Muscle layer of duodenum (tissue), 2 donors: ENCODE measurements around the gene FAM131C.
"Not testable (repeated sequence)": the region's sequence is repeated elsewhere in the genome, so short reads cannot be mapped to it uniquely, and the experiment has no call there.

ENCODE experiments used
- H3K27ac ChIP-seq: one replicate; pipeline ENCODE4 v1.7.0; 2013; ENCODE audit warnings: mild to moderate bottlenecking, low read length
- H3K27me3 ChIP-seq: one replicate; pipeline ENCODE4 v1.7.0; 2013; ENCODE audit warnings: low read depth, mild to moderate bottlenecking, control low read depth, low read length
- H3K36me3 ChIP-seq, 2 donors: one replicate each; pipeline ENCODE4 v1.7.0; 2013; ENCODE audit warnings: low read length in 2 of 2, control low read depth in 1 of 2, mild to moderate bottlenecking in 1 of 2; ENCODE audit not compliant: insufficient read depth in 2 of 2, control insufficient read depth in 1 of 2
- H3K4me1 ChIP-seq, 2 donors: one replicate each; pipeline ENCODE4 v1.7.0; 2013; ENCODE audit warnings: low read length in 2 of 2, mild to moderate bottlenecking in 2 of 2, control low read depth in 1 of 2, moderate library complexity in 1 of 2; ENCODE audit not compliant: insufficient read depth in 2 of 2, control insufficient read depth in 1 of 2
- H3K4me3 ChIP-seq, 2 donors: one replicate each; pipeline ENCODE4 v1.7.0; 2013; ENCODE audit warnings: low read length in 2 of 2, low read depth in 1 of 2, mild to moderate bottlenecking in 1 of 2
- H3K9me3 ChIP-seq, 2 donors: one replicate each; pipeline ENCODE4 v1.7.0; 2013; ENCODE audit warnings: low read length in 2 of 2, control low read depth in 1 of 2, mild to moderate bottlenecking in 1 of 2; ENCODE audit not compliant: control insufficient read depth in 1 of 2
- donor health status: healthy.

Gene FAM131C

DNA sequence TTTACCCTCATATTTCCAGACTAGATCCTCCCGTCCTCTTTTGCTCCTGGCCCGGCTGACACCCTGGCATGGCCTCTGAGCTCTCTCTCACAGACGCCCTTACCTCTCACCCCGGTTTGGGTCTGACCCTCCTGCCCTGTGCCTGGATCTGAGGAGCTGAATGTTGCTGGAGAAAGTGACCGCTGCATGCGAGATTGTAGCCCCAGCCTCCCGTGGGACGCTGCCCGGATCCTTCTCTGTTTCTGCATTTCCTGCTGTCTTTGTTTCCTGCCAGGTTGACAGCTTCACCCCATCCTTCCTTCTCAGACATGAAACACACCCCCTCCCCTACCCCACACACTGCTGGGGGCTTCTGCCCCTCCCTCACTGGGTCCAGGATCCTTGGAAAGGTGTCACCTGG, 9.5 kb downstream of the FAM131C start:
- Histone ChIP-seq H3K9me3 (no peaks in the 10 kb centered on the region), H3K36me3 (no peaks in the 10 kb centered on the region), H3K4me3 (no peak overlapping the region), H3K27me3 (no peaks in the 10 kb centered on the region), H3K4me1 (peaks cover 0 to 13% of the 10 kb centered on the region in 2 donors), H3K27ac (no peak overlapping the region)

DNA sequence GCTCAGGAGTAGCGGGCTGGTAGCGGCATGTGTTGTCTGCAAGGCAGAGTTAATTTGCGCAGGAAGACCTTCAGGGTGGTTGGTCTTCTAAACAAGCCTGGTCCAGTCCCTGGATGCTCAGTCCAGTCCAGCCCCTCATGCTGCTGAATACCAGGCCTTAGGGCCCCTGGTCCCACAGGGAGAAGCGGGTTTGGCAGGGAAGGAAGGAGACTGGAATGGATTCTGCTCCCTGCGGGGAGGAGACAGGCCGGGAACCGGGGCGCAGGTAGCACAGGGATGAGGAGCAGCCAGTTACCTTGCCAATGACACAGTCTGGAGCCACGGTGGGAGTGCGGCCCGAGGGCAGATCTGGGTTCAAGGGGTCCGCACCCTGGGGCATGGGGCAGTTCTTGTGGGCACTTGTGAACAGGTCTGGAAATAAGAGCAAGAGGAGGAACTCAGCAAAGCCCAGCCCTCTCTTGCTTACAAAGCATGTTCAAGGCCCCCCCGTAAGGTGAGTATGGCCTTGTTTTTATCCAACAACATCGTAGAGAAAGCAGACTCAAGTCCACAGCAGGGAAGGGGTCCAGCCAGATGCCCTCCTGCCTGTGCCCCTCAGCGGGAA, 10.1 kb downstream of the FAM131C start:
- H3K27me3 ChIP-seq: no peaks in the 10 kb centered on the region
- H3K4me3 ChIP-seq: no peak overlapping the region
- H3K4me1 ChIP-seq: peaks cover 0 to 7% of the 10 kb centered on the region in 2 donors
- H3K9me3 ChIP-seq: no peaks in the 10 kb centered on the region
- H3K27ac ChIP-seq: no peak overlapping the region
- H3K36me3 ChIP-seq: no peaks in the 10 kb centered on the region

DNA sequence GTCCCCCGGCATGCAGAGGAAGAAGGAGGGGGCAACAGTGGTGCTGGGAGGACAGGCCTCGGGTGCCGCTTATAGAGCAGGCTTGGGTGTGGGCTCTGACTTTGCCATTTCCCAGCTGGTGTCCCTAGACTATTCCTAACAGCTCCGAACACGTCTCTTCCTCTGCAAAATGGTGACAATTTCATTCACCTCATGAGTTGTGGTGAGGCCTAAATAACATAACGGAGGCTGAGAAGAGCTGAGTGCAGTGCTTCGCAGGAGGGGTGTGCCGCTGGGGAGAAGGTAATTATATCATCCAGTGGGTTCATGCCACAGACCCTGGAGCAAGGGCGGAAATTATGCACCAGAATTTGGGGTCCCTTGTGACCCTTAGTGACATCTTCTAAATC, 10.8 kb downstream of the FAM131C start:
- not testable (repeated sequence) for H3K9me3 ChIP-seq, H3K27ac ChIP-seq, H3K4me1 ChIP-seq, H3K4me3 ChIP-seq, H3K27me3 ChIP-seq, H3K36me3 ChIP-seq

DNA sequence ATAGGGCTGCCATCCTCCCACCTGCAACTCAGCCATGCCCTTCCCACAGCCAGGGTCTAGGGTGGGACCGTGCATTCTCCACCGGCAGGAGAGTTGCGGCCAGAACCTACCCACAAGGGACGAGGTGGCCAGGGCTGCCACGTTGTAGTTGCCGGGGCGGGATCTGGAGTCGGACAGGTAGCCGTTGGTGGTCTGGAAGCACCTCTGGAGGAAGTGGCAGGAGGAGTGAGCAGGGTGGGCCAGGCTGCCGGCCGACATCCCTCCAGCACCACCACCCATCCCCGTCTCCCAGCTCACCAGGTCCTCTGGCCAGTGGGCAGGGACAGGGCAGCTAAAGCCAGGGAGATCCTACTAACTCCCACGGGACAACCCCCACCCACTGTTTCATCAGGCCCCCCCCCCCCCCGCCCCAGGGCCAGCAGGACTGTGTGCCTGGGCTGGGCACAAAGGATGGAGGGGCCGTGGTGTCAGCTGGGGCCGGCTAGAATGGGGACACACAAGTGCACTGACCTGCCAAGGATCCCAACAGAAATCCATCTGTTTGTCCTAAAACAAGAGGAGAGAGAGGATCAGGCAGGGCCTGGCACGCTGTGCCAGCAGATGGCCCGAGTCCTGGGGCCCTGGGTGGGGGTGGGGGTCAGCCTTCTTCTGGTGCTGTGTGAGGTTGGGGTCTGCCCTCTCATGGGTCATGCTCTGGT, 11.3 kb downstream of the FAM131C start:
- not testable (repeated sequence) for H3K27ac ChIP-seq, H3K4me1 ChIP-seq, H3K36me3 ChIP-seq

DNA sequence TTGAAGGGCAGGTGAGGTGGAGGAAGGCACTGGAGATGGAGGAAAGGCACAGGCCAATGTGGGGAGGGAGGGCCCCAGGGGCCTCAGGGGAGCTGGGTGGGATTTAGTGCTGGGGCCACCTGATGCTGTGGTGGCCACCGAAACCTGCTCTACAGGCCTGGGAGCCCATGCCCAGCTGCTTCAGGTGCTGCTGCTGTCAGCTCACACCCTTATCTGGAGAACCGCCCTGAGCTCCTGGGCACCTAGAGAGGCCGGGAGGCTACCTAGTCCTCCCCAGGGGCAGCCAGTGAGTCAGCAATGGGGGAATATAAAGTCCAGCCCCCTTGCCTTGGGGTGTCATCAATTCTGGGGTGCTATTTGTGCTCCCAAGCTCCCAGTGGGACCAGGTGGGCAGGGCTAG, 12.2 kb downstream of the FAM131C start:
- no peaks in the 10 kb centered on the region for H3K27me3 ChIP-seq
- no peak overlapping the region for H3K27ac ChIP-seq
- no peaks in the 10 kb centered on the region for H3K4me1 ChIP-seq
- H3K9me3 ChIP-seq: no peaks in the 10 kb centered on the region
- H3K36me3 ChIP-seq: no peaks in the 10 kb centered on the region
- H3K4me3 ChIP-seq: no peak overlapping the region

More for the DNA sequence above, 11.3 kb downstream of the FAM131C start:
- not testable (repeated sequence) for H3K9me3 ChIP-seq, H3K27me3 ChIP-seq, H3K4me3 ChIP-seq

DNA sequence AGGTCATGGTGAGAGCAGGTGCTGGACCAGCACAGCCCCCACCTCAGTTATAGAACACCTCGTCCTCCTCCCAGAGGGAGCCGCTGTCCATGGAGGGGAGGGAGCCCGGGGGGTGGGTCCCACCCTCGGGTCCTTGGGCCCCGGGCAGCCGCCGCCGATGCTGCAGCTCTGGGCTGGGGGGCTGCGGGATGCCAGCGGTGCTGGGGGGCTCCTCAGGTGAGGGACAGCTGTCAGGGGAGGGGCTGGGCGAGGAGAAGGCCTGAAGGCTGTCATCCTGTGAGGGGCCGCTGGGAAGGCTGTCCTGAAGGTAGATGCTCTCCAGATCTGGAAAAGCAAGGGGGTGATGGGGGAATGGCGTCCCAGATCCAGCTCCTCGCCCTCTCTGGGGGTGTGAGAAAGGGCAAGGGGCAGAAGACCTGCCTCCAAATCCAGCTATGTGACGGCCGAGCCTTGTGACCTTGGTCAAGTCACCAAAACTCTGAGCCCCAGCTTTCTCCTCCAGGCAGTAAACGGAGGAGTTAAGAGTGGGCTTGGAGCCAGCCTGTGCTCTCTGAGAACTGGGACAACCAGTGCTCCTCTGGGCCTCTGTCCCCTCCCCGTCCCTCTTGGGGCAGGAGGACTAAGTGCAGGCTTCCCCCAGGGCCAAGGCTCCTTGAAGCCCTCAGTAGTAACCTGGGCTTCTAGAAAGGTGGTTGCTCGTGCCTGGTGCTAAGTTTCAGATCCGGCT, 14.9 kb downstream of the FAM131C start:
- H3K9me3 ChIP-seq, H3K4me1 ChIP-seq, H3K27ac ChIP-seq, H3K36me3 ChIP-seq, H3K4me3 ChIP-seq, H3K27me3 ChIP-seq: not testable (repeated sequence)

DNA sequence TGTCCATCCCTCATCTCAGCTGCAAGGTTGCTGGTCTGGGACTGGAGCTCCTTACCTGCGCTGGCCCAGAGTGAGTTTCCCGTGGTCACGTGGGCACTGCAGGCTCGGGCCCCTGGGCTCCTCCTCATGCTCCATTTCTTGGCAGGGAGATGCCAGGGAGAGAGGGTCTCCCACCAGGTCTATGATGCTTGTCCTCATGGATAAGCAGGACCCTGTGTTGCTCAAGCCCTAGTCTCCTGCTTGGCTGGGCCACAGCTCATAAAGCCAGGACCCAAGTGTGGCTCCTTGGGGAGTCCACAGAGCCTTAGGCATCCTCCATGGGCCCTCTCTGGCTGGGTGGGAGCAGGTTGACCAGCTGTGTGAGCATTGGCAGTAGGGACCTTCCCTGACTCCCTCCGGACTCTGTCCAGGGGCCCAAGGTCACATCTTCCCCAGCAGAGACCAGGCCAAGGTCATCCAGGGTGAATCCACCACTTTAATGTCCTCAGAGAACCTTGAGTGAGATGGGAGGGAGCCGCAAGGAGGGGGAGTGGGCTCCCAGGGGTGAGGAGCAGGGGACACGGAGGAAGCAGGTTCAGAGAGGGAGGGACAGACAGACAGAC, 16.0 kb downstream of the FAM131C start:
- not testable (repeated sequence) for H3K9me3 ChIP-seq, H3K36me3 ChIP-seq, H3K4me1 ChIP-seq, H3K27me3 ChIP-seq, H3K4me3 ChIP-seq, H3K27ac ChIP-seq

DNA sequence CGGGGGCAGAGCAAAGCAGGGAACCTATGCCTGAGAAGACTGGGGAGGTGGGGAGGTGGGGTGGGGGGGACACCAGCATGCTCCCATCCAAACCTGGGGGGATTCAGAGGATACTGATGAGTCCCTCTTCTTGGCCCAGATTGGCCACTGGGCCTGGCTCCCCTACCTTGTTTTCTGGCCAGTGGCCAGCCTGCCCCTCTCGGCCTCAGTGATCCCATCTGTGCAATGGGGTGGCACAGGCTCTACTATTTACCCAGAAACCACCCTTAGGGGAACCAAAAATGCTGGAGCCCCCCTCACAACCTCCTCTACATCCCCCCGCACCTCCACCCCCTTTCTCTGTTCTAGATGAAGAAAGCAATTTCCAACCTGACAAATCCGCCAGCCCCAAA, 16.9 kb downstream of the FAM131C start:
- H3K9me3 ChIP-seq, H3K36me3 ChIP-seq, H3K27ac ChIP-seq, H3K4me1 ChIP-seq, H3K27me3 ChIP-seq, H3K4me3 ChIP-seq: not testable (repeated sequence)

DNA sequence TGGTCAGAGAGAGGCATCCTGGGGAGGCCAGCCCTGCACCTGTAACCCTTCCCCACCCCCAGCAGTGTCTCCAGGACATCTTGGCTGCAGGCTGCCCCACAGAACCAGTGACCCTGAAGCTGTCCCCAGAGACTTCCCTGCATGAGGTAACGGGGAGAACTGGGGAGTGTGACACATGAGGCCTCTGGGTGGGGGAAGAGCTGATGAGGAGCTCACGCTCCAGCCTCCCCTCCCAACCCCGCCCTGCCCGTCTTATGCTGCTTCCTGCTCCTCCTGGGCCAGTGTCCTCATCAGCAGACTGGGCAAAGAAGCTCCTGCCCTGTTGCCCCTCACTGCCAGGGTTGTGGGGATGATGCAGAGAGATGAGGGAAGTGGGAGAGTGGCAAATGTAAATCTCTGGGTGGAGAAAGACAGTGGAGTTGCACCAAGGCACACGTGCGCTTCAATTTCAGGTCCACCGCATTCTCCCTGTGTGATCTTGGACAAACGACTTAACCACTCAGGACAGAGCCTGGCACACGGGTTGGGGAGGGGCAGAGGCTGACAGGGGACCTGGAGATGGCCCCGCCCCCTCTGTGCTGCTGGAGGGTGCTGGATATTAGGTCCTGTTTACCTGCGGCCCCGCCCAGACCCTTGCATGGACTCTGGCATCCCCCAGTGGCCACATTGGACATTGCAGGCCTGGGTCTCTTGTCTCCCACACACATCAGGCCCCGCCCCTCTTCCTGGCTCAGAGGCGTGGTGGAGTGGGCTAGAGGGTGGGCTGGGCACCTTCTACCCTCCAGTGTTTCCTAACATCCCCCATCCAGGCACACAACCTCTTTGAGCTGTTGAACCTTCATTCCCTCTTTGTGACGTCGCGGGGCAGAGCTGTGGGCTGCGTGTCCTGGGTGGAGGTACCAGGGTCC, 17.6 kb downstream of the FAM131C start:
- Histone ChIP-seq H3K4me3 (no peak overlapping the region), H3K27me3 (no peaks in the 10 kb centered on the region)

DNA sequence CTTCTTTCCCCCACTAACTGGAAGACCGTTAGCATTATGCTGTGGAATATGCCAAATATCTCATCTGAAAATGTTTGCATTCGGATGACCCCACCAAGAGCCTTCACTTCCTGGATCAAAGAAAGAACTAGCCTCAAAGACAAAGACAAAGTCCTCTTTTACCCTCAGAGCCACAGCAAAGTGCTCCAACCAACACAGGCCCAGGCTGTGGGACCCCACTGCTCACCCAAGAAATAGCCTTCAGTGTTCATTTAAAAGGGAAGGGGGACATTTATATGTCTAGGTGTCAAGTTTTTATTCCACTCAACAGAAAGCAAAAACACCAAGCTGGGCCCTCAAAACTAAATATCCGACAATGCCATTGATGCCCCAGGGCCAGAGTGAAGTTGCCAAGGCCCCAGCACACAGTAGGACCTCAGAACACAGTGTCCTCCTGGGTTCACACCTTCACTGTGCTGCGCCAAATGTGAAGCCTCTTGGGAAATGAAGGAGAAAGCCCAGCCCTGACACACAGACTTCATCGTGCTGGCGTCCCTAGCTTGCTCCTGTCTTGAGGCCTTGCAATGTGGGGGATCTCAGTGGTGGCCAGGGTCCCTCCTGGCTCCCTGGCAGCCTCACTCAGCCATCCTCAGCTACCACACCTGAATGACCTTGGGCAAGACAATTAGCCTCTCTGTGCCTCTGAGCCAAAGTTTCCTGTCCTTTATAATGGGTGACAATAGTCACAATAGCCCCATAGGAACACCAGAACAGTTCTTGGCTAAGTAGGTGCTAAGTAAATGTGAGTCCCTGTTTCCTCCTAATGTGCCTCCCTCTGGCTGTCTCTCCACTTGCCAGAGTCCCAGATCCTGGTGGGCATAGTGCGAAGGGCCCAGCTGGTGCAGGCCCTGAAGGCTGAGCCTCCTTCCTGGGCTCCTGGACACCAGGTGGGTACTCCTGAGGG, 18.6 kb downstream of the FAM131C start:
- no peak overlapping the region for H3K27ac ChIP-seq
- H3K4me3 ChIP-seq: no peak overlapping the region
- no peaks in the 10 kb centered on the region for H3K9me3 ChIP-seq
- no peaks in the 10 kb centered on the region for H3K4me1 ChIP-seq
- no peaks in the 10 kb centered on the region for H3K27me3 ChIP-seq
- no peaks in the 10 kb centered on the region for H3K36me3 ChIP-seq

More for the DNA sequence above, 17.6 kb downstream of the FAM131C start:
- no peaks in the 10 kb centered on the region for H3K9me3 ChIP-seq
- no peaks in the 10 kb centered on the region for H3K36me3 ChIP-seq
- no peak overlapping the region for H3K27ac ChIP-seq
- no peaks in the 10 kb centered on the region for H3K4me1 ChIP-seq
